WTC11 (cell line): Measurements from ENCODE around the gene FANK1. TPM values are rescaled to one million over a fixed set of nuclear protein-coding genes. Genes with fewer than 3 reads are reported as not detected.

Experiments
- ATAC-seq: fragments of 200-7000 bp; cut with Tn5 transposase; 2 replicates; pipeline ENCODE4 v1.10.0; 2021; ENCODE audit warnings: mild to moderate bottlenecking, moderate library complexity
- CTCF ChIA-PET: fragments of 300-600 bp; sonication (Branson Sonifier 250); formaldehyde crosslinking; loops from one replicate; lab custom pipeline; 2021; ENCODE audit warnings: antibody characterized with exemption; lab: Charles Lee
- POLR2A ChIA-PET: fragments of 350-600 bp; sonication (Branson Sonifier 250); formaldehyde crosslinking; loops from one replicate; lab custom pipeline; 2021; ENCODE audit warnings: antibody characterized with exemption; lab: Charles Lee
- DNase-seq: peaks from one replicate; pipeline ENCODE4 v3.0.0; 2021; ENCODE audit warnings: low spot score
- H3K27ac Mint-ChIP-seq: 2 replicates; pipeline ENCODE4 v1.8.0; 2021; ENCODE audit warnings: mixed read lengths
- H3K27me3 Mint-ChIP-seq: 2 replicates; pipeline ENCODE4 v1.8.0; 2021; ENCODE audit warnings: low read depth, mild to moderate bottlenecking, moderate library complexity, mixed read lengths
- H3K36me3 Mint-ChIP-seq: 2 replicates; pipeline ENCODE4 v1.8.0; 2021; ENCODE audit warnings: mixed read lengths
- H3K4me1 Mint-ChIP-seq: 2 replicates; pipeline ENCODE4 v1.8.0; 2022; ENCODE audit warnings: mixed read lengths
- H3K4me3 Mint-ChIP-seq: 2 replicates; pipeline ENCODE4 v1.8.0; 2021; ENCODE audit warnings: mild to moderate bottlenecking, moderate library complexity, mixed read lengths
- H3K9me3 Mint-ChIP-seq: 2 replicates; pipeline ENCODE4 v1.8.0; 2021; ENCODE audit warnings: mixed read lengths
- AFF4 ChIP-seq: sonication (generic); formaldehyde crosslinking; IDR thresholded peaks from 2 replicates; pipeline ENCODE4 v1.8.1; 2023; ENCODE audit warnings: mild to moderate bottlenecking, missing genetic modification reagents, borderline replicate concordance
- ARID4B ChIP-seq: sonication (generic); formaldehyde crosslinking; IDR thresholded peaks from 2 replicates; pipeline ENCODE4 v1.8.0; 2023; ENCODE audit warnings: missing genetic modification reagents, mild to moderate bottlenecking, borderline replicate concordance
- ATF6 ChIP-seq: sonication (generic); formaldehyde crosslinking; IDR thresholded peaks from 2 replicates; pipeline ENCODE4 v1.8.1; 2023; ENCODE audit warnings: mild to moderate bottlenecking, missing genetic modification reagents
- CREM ChIP-seq: sonication (generic); formaldehyde crosslinking; IDR thresholded peaks from 2 replicates; pipeline ENCODE4 v1.8.1; 2022; ENCODE audit warnings: mild to moderate bottlenecking, missing genetic modification reagents, moderate library complexity
- E2F4 ChIP-seq: sonication (generic); formaldehyde crosslinking; IDR thresholded peaks from 2 replicates; pipeline ENCODE4 v1.8.1; 2022; ENCODE audit warnings: low read depth, mild to moderate bottlenecking, moderate library complexity, missing genetic modification reagents, borderline replicate concordance
- ELF4 ChIP-seq: sonication (generic); formaldehyde crosslinking; IDR thresholded peaks from 2 replicates; pipeline ENCODE4 v1.8.1; 2022; ENCODE audit warnings: low read depth, mild to moderate bottlenecking, moderate library complexity, missing genetic modification reagents
- EMX1 ChIP-seq: fragments of 250-450 bp; sonication (Bioruptor Pico); IDR thresholded peaks from 2 replicates; pipeline ENCODE4 v1.8.0; 2021; ENCODE audit warnings: mild to moderate bottlenecking
- ETV6 ChIP-seq: sonication (generic); formaldehyde crosslinking; IDR thresholded peaks from 2 replicates; pipeline ENCODE4 v1.8.1; 2022; ENCODE audit warnings: mild to moderate bottlenecking, missing genetic modification reagents
- FOXJ3 ChIP-seq: sonication (generic); formaldehyde crosslinking; IDR thresholded peaks from 2 replicates; pipeline ENCODE4 v1.9.0; 2021; ENCODE audit warnings: missing genetic modification reagents, mild to moderate bottlenecking, borderline replicate concordance
- IRF1 ChIP-seq: sonication (generic); formaldehyde crosslinking; IDR thresholded peaks from 2 replicates; pipeline ENCODE4 v1.8.0; 2023; ENCODE audit warnings: missing genetic modification reagents
- NFATC4 ChIP-seq: fragments of 250-450 bp; sonication (Bioruptor Pico); IDR thresholded peaks from 2 replicates; pipeline ENCODE4 v1.9.0; 2021; ENCODE audit warnings: mild to moderate bottlenecking
- NR2C2 ChIP-seq: sonication (generic); formaldehyde crosslinking; IDR thresholded peaks from 2 replicates; pipeline ENCODE4 v1.8.0; 2022; ENCODE audit warnings: mild to moderate bottlenecking, missing genetic modification reagents
- PRRX2 ChIP-seq: fragments of 250-450 bp; sonication (Bioruptor Pico); IDR thresholded peaks from 2 replicates; pipeline ENCODE4 v1.8.0; 2021; ENCODE audit warnings: mild to moderate bottlenecking
- RELA ChIP-seq: sonication (generic); formaldehyde crosslinking; IDR thresholded peaks from 2 replicates; pipeline ENCODE4 v1.8.1; 2022; ENCODE audit warnings: missing genetic modification reagents, mild to moderate bottlenecking, borderline replicate concordance
- SMAD4 ChIP-seq: sonication (generic); formaldehyde crosslinking; IDR thresholded peaks from 2 replicates; pipeline ENCODE4 v1.8.0; 2022; ENCODE audit warnings: mild to moderate bottlenecking, missing genetic modification reagents
- USF2 ChIP-seq: sonication (generic); formaldehyde crosslinking; IDR thresholded peaks from 2 replicates; pipeline ENCODE4 v1.8.1; 2023; ENCODE audit warnings: mild to moderate bottlenecking, missing genetic modification reagents, moderate library complexity
- ZNF121 ChIP-seq: sonication (generic); formaldehyde crosslinking; IDR thresholded peaks from 2 replicates; pipeline ENCODE4 v1.8.0; 2023; ENCODE audit warnings: missing genetic modification reagents
- ZNF317 ChIP-seq: sonication (generic); formaldehyde crosslinking; IDR thresholded peaks from 2 replicates; pipeline ENCODE4 v1.8.1; 2023; ENCODE audit warnings: low read depth, mild to moderate bottlenecking, moderate library complexity, missing genetic modification reagents, borderline replicate concordance
- ZNF425 ChIP-seq: fragments of 250-450 bp; sonication (Bioruptor Pico); conservative IDR thresholded peaks from 2 replicates; pipeline ENCODE4 v1.9.0; 2021; ENCODE audit warnings: mild to moderate bottlenecking
- total RNA-seq: library from RNA; stranded (reverse); gene quantifications from 3 replicates; pipeline ENCODE4 v1.2.3, GENCODE V29; 2021

The FANK1 gene
- total RNA-seq, 1 experiment from 2014 or later = 3.4 TPM

GRCh38 chr10:125951290-125951689, 54.9 kb downstream of the FANK1 start:
- Mint-ChIP-seq H3K36me3 (peaks cover 34% of the 10 kb centered on the region), H3K4me3 (no peak overlapping the region), H3K27me3 (no peaks in the 10 kb centered on the region), H3K9me3 (peaks cover 29% of the 10 kb centered on the region), H3K4me1 (no peaks in the 10 kb centered on the region), H3K27ac (no peak overlapping the region)
- ATAC-seq (no peak), DNase-seq (no peak)
- ChIA-PET CTCF (no interaction called here), POLR2A (no interaction called here)
- no peak for TF ChIP-seq E2F4 (CRISPR knock-in tag)
- TF ChIP-seq AFF4 (CRISPR knock-in tag) = no peak
- no peak for TF ChIP-seq ZNF121
- no peak for TF ChIP-seq PRRX2
- TF ChIP-seq FOXJ3 (CRISPR knock-in tag) = no peak
- no peak for TF ChIP-seq NR2C2
- no peak for TF ChIP-seq IRF1 (CRISPR knock-in tag)
- TF ChIP-seq SMAD4 (CRISPR knock-in tag) = no peak
- TF ChIP-seq CREM (CRISPR knock-in tag) = no peak
- TF ChIP-seq NFATC4 (CRISPR knock-in tag) = no peak
- TF ChIP-seq RELA = no peak
- TF ChIP-seq ELF4 (CRISPR knock-in tag) = no peak

GRCh38 chr10:125953778-125954385, 57.5 kb downstream of the FANK1 start:
- Mint-ChIP-seq H3K4me1 (no peaks in the 10 kb centered on the region), H3K4me3 (no peak overlapping the region), H3K27me3 (no peaks in the 10 kb centered on the region), H3K27ac (no peak overlapping the region), H3K36me3 (peaks cover 32% of the 10 kb centered on the region), H3K9me3 (peaks cover 29% of the 10 kb centered on the region)
- ChIA-PET POLR2A (no interaction called here), CTCF (no interaction called here)
- ATAC-seq (no peak), DNase-seq (no peak)
- TF ChIP-seq ZNF317 (CRISPR knock-in tag) = no peak
- no peak for TF ChIP-seq ETV6 (CRISPR knock-in tag)
- no peak for TF ChIP-seq ZNF425 (CRISPR knock-in tag)
- TF ChIP-seq ATF6 (CRISPR knock-in tag) = no peak
- no peak for TF ChIP-seq EMX1 (CRISPR knock-in tag)
- no peak for TF ChIP-seq ARID4B (CRISPR knock-in tag)
- no peak for TF ChIP-seq USF2
